Erythroblast (primary cell): ENCODE results near the gene HUNK.
"Not testable (repeated sequence)": the region's sequence is repeated elsewhere in the genome, so short reads cannot be mapped to it uniquely, and the experiment has no call there.

ENCODE experiments used
- DNase-seq, 2 experiments: peaks; one replicate each; lab custom pipeline; 2025; lab: John Stamatoyannopoulos, UW
- GATA1 ChIP-seq: IDR thresholded peaks from 2 replicates; pipeline ENCODE4 v1.6.1; 2011; ENCODE audit warnings: low read depth, mild to moderate bottlenecking, control low read depth, low read length, moderate library complexity
- POLR2A ChIP-seq: IDR thresholded peaks from 2 replicates; pipeline ENCODE4 v1.6.1; 2011; ENCODE audit warnings: mild to moderate bottlenecking, low read length

The HUNK gene

GRCh38 chr21:31926498-31926897, 53.7 kb downstream of the HUNK start:
- DNase-seq, result no peak
- TF ChIP-seq POLR2A (no peak), GATA1 (no peak)

DNA sequence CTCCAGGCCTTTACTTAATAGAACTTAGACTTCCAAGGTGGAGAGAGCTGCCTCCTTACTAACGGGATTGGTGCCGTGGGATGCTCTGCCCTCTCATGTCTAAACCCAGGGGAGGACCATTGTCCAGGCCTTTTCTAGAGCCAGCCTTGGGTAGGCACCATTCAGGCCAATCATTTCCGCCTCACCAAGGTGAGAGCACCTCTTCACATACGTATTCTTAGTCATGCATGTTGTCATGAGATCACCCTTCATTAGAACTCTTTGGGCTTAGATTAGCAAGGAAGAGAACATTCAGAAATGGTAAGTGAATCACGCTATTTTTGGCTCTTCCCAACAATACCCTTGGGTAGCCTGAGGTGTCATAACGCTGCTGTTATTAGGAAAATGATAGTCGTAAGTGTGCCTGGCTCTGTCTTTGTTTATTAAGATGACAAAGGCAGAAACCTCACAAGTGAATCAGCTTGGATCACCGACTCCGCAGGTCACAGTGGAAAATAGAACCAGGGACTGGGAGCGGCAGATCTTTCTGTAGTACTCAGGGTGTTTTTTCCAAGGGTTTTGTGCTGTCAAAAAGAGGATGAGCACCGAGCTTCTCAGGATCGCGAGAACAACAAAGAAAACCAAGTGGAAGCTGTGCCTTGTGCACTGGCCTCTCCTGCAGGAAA, 55.0 kb downstream of the HUNK start:
- DNase-seq, result no peak
- TF ChIP-seq GATA1 (no peak), POLR2A (no peak)

GRCh38 chr21:31928656-31929055, 55.8 kb downstream of the HUNK start:
- no peak for DNase-seq
- TF ChIP-seq POLR2A, result no peak
- no peak for TF ChIP-seq GATA1

DNA sequence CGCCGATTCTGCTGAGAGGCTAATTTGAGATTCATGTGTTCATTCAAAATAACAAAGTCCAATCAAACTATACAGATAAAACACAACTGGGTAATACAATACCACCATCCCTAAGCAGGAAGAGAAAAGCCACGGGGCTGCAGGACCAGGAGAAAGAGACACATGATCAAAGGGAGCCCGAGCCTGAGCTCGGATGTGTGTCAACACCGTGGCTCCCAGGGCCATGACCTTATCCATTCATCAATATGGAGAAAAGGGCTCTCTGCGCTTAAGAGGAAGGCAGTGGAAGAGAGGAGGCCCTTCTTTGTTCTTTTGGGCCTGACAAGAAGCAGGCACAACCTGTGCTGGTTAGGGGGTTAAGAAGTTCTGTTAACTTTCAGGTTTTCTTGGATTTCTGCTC, 56.7 kb downstream of the HUNK start:
- TF ChIP-seq GATA1 (no peak), POLR2A (no peak)
- DNase-seq, result no peak

DNA sequence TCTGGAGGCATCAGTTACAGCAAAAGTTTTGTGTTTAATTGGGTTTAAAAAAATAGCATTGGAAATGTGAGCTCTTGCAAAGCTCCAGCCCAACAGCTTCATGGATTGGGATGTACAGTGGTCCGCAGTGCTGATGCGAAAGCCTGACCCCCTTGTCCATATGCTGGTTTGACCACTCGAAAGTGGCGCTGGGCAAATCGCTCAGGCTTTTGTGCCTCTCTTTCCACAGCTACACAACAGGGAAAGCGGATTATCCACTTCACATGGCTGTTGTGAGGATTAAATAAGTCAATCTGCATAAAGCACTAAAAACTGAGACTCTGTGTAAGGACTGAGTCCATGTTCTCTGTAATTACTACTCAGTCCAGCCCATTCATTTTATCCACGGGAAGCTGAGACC, 57.2 kb downstream of the HUNK start:
- TF ChIP-seq GATA1 (no peak), POLR2A (no peak)
- DNase-seq, result no peak

DNA sequence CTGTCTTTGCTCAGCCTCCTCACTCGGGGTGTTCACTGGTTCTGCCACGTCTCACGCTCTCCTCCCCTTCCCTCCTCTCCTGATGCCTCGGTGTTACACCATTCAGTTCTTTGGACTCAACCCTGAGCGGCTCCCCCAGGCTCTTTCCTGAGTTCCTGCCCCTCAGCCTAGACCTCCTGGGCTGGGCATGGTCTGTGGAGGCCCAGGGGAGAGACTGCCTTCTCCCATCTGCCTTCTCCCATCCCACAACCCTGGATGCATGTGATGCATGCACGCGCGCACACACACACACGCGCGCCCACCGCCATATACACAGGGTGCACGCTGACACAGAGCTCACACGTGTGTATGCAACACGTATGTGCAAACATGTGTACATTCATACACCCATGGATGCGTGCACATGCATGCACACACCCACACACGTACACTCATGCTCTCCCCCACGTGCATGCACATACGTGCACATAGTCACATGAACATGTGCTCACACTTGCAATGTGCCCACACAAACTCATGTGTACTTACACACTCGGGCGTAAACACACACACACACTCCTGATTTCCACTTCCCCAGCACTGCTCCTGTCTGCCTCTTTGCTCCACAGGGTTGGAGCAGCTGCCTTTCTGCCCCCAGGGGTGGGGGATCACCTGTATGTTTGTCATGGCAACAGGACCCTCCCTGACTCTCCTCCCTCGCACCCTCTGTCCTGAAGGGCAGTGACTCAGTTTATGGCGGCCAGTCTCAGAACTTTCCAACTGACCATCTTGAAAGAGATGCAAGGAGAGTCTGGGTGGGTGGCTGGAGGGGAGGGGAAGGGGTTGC, 59.0 kb downstream of the HUNK start:
- no peak for DNase-seq
- TF ChIP-seq POLR2A, result no peak
- no peak for TF ChIP-seq GATA1

DNA sequence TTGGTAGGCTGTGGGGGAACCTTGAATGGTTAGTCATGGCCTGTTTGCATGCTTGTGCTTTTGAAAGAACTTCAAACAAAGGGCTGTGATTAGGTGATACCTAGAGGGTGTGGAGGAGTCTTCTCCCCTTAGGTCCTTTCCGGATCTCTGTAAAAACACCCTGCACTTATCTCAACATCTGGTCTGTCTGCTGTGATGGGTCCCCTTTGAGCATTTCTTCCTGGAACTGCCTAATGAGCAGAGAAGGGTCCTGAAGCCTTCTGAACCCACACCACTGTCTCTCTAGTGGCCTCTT, 59.6 kb downstream of the HUNK start:
- no peak for DNase-seq
- no peak for TF ChIP-seq GATA1

DNA sequence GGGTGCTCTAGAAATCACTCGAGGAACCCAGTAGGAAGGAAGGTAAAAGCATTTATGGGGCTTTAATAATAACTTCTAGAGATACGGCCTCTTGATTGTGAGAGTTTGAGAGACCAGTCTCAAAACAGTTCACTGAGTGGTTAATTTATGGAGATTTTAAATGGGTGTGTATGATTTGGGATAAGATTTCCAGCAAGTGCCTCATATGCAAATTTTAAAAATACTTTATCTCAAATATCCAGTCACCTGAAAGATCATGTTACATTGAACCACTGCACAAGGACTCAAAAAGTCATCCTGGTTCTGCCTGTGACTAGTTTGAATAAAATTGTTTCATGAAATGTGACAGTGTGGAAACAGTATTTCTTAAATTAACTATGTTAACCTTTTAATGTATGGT, 64.5 kb downstream of the HUNK start:
- TF ChIP-seq POLR2A (no peak), GATA1 (no peak)
- DNase-seq, result no peak

GRCh38 chr21:31938330-31939301, 65.8 kb downstream of the HUNK start:
- no peak for DNase-seq
- TF ChIP-seq POLR2A (no peak), GATA1 (no peak)

DNA sequence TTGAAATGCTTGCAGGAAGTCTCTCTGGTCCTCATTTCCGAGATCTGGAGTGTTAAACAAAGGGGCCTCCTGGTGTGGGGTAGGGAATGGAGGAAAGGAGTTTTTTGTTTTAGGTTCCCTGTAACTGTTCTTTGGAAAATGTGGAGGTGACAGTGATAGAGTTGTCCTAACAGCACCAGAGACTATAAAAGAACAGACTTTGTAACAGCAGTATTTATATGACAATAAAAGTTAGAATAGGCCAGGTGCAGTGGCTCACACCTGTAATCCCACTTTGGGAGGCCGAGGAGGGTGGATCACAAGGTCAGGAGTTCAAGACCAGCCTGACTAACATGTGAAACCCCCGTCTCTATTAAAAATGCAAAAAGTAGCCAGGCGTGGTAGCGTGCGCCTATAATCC, 68.9 kb downstream of the HUNK start:
- no peak for DNase-seq
- TF ChIP-seq GATA1, result no peak
- TF ChIP-seq POLR2A, result no peak

DNA sequence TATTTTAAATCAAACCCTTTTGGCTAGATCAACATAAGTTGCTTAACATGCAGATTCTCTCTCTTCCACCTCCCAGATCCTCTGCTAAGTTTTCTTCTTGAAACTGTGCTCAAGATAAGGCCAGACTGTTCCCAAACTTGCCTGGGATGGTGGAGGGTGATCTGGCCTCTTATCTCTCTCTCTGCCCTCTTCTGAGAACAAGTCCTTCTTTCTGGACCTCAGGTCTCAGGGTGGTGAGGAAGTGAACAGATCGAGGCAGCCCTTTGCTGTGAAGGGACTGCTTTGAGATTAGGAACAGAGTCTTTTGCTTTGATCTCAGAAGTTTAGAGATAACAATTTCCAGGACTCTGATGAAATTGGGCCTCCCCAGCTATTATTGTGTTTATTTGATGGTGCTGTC, 70.7 kb downstream of the HUNK start:
- DNase-seq, result no peak
- TF ChIP-seq POLR2A (no peak), GATA1 (no peak)

DNA sequence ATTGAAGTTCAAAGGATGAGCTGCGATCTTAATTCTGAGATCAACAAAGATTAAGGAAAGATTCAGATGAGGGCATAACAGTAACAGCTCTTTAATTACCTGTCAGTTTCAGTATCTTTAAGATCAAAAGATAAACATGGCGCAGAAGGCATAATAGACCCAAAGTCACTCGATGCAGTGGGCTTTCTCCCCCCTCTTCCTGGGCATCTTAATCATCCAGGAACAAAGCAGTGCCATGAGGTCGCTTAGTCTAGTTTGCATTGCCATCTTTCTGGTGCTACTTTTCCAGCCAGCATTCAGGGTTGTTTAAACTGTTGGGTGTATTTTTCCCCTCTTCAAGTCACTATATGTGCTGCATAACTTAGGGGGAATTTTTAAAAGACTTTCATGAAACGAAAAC, 72.3 kb downstream of the HUNK start:
- TF ChIP-seq POLR2A, result no peak
- no peak for TF ChIP-seq GATA1
- DNase-seq, result no peak

DNA sequence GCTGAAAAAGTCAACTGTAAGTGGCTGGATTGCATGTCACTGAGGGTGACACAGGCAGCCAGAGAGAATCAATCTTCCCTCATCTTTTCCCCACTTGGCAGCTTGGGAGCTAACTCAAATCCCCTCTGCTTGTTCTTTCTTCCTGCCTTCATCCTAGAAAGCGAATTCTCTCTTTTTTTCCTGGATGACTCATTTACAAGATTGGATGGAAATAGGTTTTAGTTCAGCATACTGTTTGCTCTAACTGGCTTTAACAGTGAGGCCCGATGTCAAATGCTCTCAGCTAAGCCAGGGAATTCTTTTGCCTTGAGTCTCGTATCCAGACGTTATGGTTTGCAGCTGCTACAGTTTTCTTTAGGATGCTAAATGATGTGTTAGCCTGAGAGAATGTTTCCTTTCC, 72.7 kb downstream of the HUNK start:
- DNase-seq, result no peak

DNA sequence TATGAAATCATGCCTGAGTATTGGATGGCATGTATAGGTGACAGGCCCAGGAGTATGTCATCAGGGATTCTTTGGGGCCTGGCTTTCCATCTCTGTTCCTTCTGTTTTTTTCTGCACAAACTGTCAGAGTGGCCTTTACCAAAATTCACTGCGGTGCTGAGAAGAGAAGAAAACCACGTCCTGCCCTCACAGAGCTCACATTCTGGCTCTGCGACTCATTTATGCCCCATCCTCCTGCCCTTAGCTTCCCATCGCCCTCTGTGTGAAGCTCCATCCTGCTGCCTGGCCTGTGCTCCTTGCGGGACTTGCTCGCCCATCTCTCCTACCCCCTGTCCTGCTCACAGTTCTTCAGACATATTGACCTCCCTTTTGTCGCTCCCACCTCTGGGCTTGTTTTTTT, 73.4 kb downstream of the HUNK start:
- no peak for DNase-seq
- no peak for TF ChIP-seq GATA1
- no peak for TF ChIP-seq POLR2A

More for the DNA sequence above, 72.7 kb downstream of the HUNK start:
- TF ChIP-seq GATA1, result no peak
- TF ChIP-seq POLR2A, result no peak

GRCh38 chr21:31946876-31947550, 74.2 kb downstream of the HUNK start:
- DNase-seq, result not testable (repeated sequence)
